Fibroblast of lung (primary cell): ENCODE results near the gene DPEP3.

Experiments used
- EZH2 ChIP-seq: IDR thresholded peaks from 2 replicates; pipeline ENCODE4 v1.5.1; 2012; ENCODE audit warnings: low read length, control low read depth, mild to moderate bottlenecking; ENCODE audit errors: missing control alignments
- TF ChIP-seq, protein P1 (sequence below), 2 donors: IDR thresholded peaks in 1 of 2; conservative IDR thresholded peaks in 1 of 2; 1 replicate in 1 of 2; 2 replicates in 1 of 2; pipeline ENCODE4 v1.5.1; 2011 to 2012; ENCODE audit warnings: low read length in 2 of 2, control low read depth in 1 of 2, inconsistent platforms in 1 of 2, low read depth in 1 of 2, mild to moderate bottlenecking in 1 of 2

DNA sequence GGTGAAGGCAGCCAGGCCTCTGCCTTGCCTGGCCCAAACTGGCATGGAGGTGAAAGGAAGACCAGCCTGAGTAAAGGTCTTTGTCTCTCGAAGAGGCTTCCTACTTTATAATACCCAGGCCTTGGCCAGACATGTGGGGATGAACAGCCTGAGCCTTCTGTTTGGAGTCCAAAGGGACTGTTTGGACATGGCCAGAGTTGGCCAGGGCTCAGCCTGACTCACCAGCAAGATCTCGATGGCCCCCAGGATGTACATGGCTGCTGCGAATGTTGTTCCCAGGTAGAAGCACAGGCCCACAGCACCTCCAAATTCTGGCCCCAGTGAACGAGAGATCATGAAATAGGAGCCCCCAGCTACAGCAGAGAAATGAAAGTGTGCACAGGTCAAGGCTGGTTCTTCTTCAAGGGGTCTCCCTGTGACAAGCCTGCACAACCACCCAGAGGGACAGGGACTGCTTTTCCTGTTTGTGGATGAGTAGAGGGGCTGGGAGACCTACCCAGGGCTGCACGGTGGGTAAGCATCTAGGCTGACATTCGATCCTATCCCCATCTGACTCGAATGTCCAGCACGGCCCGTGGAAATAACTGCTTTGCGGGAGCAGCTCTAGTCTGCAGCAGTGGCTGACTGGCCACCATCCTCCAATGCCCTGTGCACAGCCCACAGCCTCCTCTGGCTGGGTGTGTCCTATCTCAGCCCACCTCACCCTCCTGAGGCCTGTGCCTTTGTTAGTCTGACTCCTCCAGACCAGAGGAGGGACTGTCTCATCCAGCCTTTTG is 25.7 kb downstream of the DPEP3 start:
- TF ChIP-seq, protein P1, sequence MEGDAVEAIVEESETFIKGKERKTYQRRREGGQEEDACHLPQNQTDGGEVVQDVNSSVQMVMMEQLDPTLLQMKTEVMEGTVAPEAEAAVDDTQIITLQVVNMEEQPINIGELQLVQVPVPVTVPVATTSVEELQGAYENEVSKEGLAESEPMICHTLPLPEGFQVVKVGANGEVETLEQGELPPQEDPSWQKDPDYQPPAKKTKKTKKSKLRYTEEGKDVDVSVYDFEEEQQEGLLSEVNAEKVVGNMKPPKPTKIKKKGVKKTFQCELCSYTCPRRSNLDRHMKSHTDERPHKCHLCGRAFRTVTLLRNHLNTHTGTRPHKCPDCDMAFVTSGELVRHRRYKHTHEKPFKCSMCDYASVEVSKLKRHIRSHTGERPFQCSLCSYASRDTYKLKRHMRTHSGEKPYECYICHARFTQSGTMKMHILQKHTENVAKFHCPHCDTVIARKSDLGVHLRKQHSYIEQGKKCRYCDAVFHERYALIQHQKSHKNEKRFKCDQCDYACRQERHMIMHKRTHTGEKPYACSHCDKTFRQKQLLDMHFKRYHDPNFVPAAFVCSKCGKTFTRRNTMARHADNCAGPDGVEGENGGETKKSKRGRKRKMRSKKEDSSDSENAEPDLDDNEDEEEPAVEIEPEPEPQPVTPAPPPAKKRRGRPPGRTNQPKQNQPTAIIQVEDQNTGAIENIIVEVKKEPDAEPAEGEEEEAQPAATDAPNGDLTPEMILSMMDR (conservative IDR thresholded peaks at IDR 0.05 in 1 of 2, IDR thresholded peaks at IDR 0.05 in 1 of 2; ENCODE audit: low read depth in 1 of 2, low read length in 2 of 2) = no peak
- no peak for TF ChIP-seq EZH2
